Putamen (tissue), 1 donor: ENCODE data around the gene PLA2G4C.
"Not testable (repeated sequence)": the region's sequence is repeated elsewhere in the genome, so short reads cannot be mapped to it uniquely, and the experiment has no call there.

Experiments
- DNase-seq: peaks from one replicate; pipeline ENCODE4 v3.0.0-alpha.2; 2016; ENCODE audit warnings: low spot score

PLA2G4C gene

GRCh38 chr19:48108997-48109782, 1.4 kb downstream of the PLA2G4C start:
- no peak for DNase-seq

- no peak for DNase-seq
Observed at GRCh38 chr19:48103922-48104321, 6.7 kb downstream of the PLA2G4C start.

GRCh38 chr19:48102870-48103751, 7.5 kb downstream of the PLA2G4C start:
- DNase-seq: no peak

GRCh38 chr19:48095612-48096175, 14.9 kb downstream of the PLA2G4C start:
- DNase-seq: no peak

- DNase-seq: no peak
Observed at GRCh38 chr19:48094855-48095203, 15.8 kb downstream of the PLA2G4C start.

GRCh38 chr19:48094129-48094854, 16.3 kb downstream of the PLA2G4C start:
- DNase-seq: no peak

GRCh38 chr19:48091111-48091718, 19.4 kb downstream of the PLA2G4C start:
- not testable (repeated sequence) for DNase-seq

GRCh38 chr19:48090281-48090802, 20.3 kb downstream of the PLA2G4C start:
- DNase-seq: peak; percentile 39

GRCh38 chr19:48088991-48089390, 21.6 kb downstream of the PLA2G4C start:
- not testable (repeated sequence) for DNase-seq

GRCh38 chr19:48085904-48086864, 24.4 kb downstream of the PLA2G4C start:
- no peak for DNase-seq

GRCh38 chr19:48085076-48085475, 25.5 kb downstream of the PLA2G4C start:
- no peak for DNase-seq

GRCh38 chr19:48081106-48081505, 29.5 kb downstream of the PLA2G4C start:
- no peak for DNase-seq

- DNase-seq: not testable (repeated sequence)
Observed at GRCh38 chr19:48070177-48070769, 40.3 kb downstream of the PLA2G4C start.

- DNase-seq: no peak
Observed at GRCh38 chr19:48069435-48069834, 41.2 kb downstream of the PLA2G4C start.

GRCh38 chr19:48064509-48064908, 46.1 kb downstream of the PLA2G4C start:
- no peak for DNase-seq

GRCh38 chr19:48061401-48062344, 48.9 kb downstream of the PLA2G4C start:
- no peak for DNase-seq

- DNase-seq: no peak
Observed at GRCh38 chr19:48060381-48060780, 50.2 kb downstream of the PLA2G4C start.

- peak; percentile 21 for DNase-seq
Observed at GRCh38 chr19:48059331-48059730, 51.3 kb downstream of the PLA2G4C start.

GRCh38 chr19:48053856-48054255, 56.8 kb downstream of the PLA2G4C start:
- DNase-seq: no peak
